GM12891 (cell line): ENCODE results near the gene IL1RL1.

ENCODE experiments used
- DNase-seq: peaks from one replicate; pipeline ENCODE4 v3.0.0; 2011; ENCODE audit warnings: low spot score; ENCODE audit not compliant: insufficient read length
- FAIRE-seq: peaks from 2 replicates; lab custom pipeline; 2011; peaks lifted over from hg19 to GRCh38; lab: Jason Lieb, UNC
- PAX5 ChIP-seq: IDR thresholded peaks from 2 replicates; pipeline ENCODE4 v1.6.1; 2011; ENCODE audit warnings: low read length, moderate library complexity, mild to moderate bottlenecking; ENCODE audit not compliant: insufficient read depth, severe bottlenecking
- POLR2A ChIP-seq: IDR thresholded peaks from 2 replicates; pipeline ENCODE4 v1.6.1; 2011; ENCODE audit warnings: low read depth, low read length, control low read depth
- POLR2AphosphoS5 ChIP-seq: IDR thresholded peaks from 2 replicates; pipeline ENCODE4 v1.6.1; 2011; ENCODE audit warnings: low read depth, low read length, control low read depth
- POU2F2 ChIP-seq: IDR thresholded peaks from 2 replicates; pipeline ENCODE4 v1.6.1; 2011; ENCODE audit warnings: low read depth, mild to moderate bottlenecking, control low read depth, low read length, moderate library complexity
- SPI1 ChIP-seq: IDR thresholded peaks from 2 replicates; pipeline ENCODE4 v1.6.1; 2011; ENCODE audit warnings: low read depth, low read length, control low read depth
- TAF1 ChIP-seq: IDR thresholded peaks from 2 replicates; pipeline ENCODE4 v1.6.1; 2011; ENCODE audit warnings: low read depth, low read length, control low read depth

The IL1RL1 gene

GRCh38 chr2:102345329-102345920, 34.1 kb downstream of the IL1RL1 start:
- TF ChIP-seq POLR2AphosphoS5 = no peak
- FAIRE-seq = no peak
- DNase-seq = no peak

GRCh38 chr2:102346381-102347130, 35.2 kb downstream of the IL1RL1 start:
- no peak for FAIRE-seq
- no peak for DNase-seq
- no peak for TF ChIP-seq SPI1
- no peak for TF ChIP-seq TAF1
- TF ChIP-seq PAX5 = no peak
- no peak for TF ChIP-seq POLR2AphosphoS5

- TF ChIP-seq SPI1 (no peak), POLR2AphosphoS5 (no peak), PAX5 (no peak), TAF1 (no peak), POLR2A (no peak), POU2F2 (no peak)
- DNase-seq = no peak
- no peak for FAIRE-seq
Observed at GRCh38 chr2:102350137-102350793, 38.9 kb downstream of the IL1RL1 start.

GRCh38 chr2:102355526-102356380, 44.4 kb downstream of the IL1RL1 start, which contains the start of gene IL18R1:
IL18R1 (plus strand) TSS chr2:102355796; CDS start chr2:102362661, 6,865 bp downstream.
- peak; percentile 20 for FAIRE-seq
- no peak for TF ChIP-seq SPI1
- no peak for TF ChIP-seq POLR2AphosphoS5
- TF ChIP-seq PAX5 = no peak
- TF ChIP-seq TAF1 = no peak
- no peak for TF ChIP-seq POU2F2
- TF ChIP-seq POLR2A = no peak
- DNase-seq = peak; percentile 42

GRCh38 chr2:102356381-102356712, 45.0 kb downstream of the IL1RL1 start:
- DNase-seq (no peak), FAIRE-seq (no peak)
- TF ChIP-seq POU2F2 (no peak), POLR2A (no peak), SPI1 (no peak), POLR2AphosphoS5 (no peak), TAF1 (no peak), PAX5 (no peak)

GRCh38 chr2:102356741-102357140, 45.4 kb downstream of the IL1RL1 start:
- FAIRE-seq = no peak
- no peak for DNase-seq
- TF ChIP-seq POU2F2 = no peak
- no peak for TF ChIP-seq TAF1
- no peak for TF ChIP-seq SPI1
- no peak for TF ChIP-seq POLR2AphosphoS5
- no peak for TF ChIP-seq PAX5
- TF ChIP-seq POLR2A = no peak

GRCh38 chr2:102357937-102358336, 46.6 kb downstream of the IL1RL1 start:
- no peak for TF ChIP-seq POLR2A
- TF ChIP-seq SPI1 = peak; percentile 95
- no peak for TF ChIP-seq TAF1
- DNase-seq = no peak
- no peak for FAIRE-seq

- DNase-seq (no peak), FAIRE-seq (no peak)
- TF ChIP-seq TAF1 (no peak), POU2F2 (no peak), PAX5 (no peak), SPI1 (no peak), POLR2AphosphoS5 (no peak), POLR2A (no peak)
Observed at GRCh38 chr2:102358496-102358895, 47.1 kb downstream of the IL1RL1 start.

- FAIRE-seq = no peak
- no peak for DNase-seq
- TF ChIP-seq TAF1 = no peak
- TF ChIP-seq PAX5 = no peak
- no peak for TF ChIP-seq SPI1
- no peak for TF ChIP-seq POLR2AphosphoS5
- no peak for TF ChIP-seq POLR2A
Observed at GRCh38 chr2:102359527-102359926, 48.2 kb downstream of the IL1RL1 start.
